Stimulated activated CD4-positive, alpha-beta T cell treated with anti-CD3 and anti-CD28 coated beads, Interleukin-15, amount 100 ng/mL, for 1 hour (primary cell): ENCODE data around the gene PGK2.

ENCODE experiments used
- DNase-seq, 2 donors: peaks; one replicate each; pipeline ENCODE4 v3.0.0-alpha.2; 2020; ENCODE audit warnings: low read depth in 1 of 2, low spot score in 1 of 2

The PGK2 gene

DNA sequence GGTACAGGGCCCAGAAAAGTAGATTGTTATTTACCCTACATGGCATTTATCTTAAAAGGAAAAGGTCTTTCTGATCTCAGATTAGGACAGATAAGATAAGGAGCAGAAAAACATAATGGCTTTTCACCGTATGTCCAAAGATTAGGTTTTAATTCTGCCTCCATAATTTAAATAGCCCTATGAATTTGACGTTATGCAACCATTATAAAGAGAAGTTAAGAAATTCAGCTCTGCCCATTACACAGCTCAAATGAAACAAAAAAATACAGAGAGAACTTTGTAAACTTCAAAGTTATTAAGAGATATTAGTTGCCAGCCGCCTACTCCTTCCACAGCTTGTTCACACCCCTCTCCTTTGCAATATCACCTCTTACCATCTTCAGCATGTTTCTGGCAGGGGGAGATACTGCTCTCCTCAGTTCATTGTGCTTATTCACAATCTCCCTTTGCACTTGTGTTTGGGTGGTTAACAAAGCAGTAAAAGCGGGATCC lies 51.0 kb downstream of the PGK2 start:
- DNase-seq: no peak
